NK-92 treated with Interleukin-12 subunit alpha and Interleukin-12 subunit beta, amount 100 ng/mL, for 24 hours (cell line): ENCODE measurements around the gene WWC1.
"Not testable (repeated sequence)": the region's sequence is repeated elsewhere in the genome, so short reads cannot be mapped to it uniquely, and the experiment has no call there.

Experiments
- DNase-seq: peaks from one replicate; lab custom pipeline; 2025; lab: John Stamatoyannopoulos, UW

Gene WWC1

DNA sequence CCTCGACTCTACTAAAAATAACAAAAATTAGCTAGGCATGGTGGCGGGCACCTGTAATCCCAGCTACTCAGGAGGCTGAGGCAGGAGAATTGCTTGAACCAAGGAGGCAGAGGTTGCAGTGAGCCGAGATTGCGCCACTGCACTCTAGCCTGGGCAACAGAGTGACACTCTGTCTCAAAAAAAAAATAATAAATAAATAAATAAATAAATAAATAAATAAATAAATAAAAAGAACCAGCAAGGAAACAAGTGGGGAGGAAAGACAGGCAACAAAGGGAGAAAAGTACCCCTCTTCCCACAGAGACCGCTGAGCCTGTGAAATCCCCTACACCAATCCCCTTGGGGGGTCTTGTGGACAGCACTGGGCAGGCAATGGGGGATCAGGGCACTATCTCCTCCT is 4.6 kb upstream of the WWC1 start:
- not testable (repeated sequence) for DNase-seq

DNA sequence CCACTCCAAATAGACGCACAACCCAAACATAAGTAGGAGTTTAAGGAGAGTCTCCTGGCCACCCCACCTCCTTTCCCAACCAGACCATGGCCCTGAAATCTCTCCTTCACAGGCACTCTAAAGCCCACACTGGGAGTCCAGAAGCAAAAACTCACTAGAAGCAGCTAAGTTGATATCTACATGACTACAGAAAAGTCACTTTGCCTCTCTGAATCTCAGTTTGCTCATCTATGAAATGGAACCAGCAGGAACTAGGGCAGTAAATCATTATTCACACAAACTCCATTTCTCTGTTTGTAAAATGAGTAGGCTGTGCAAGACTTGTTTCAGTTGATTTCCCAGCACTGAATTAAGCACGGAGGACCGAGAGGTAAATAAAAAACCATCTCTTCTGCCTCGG is 4.1 kb upstream of the WWC1 start:
- no peak for DNase-seq

DNA sequence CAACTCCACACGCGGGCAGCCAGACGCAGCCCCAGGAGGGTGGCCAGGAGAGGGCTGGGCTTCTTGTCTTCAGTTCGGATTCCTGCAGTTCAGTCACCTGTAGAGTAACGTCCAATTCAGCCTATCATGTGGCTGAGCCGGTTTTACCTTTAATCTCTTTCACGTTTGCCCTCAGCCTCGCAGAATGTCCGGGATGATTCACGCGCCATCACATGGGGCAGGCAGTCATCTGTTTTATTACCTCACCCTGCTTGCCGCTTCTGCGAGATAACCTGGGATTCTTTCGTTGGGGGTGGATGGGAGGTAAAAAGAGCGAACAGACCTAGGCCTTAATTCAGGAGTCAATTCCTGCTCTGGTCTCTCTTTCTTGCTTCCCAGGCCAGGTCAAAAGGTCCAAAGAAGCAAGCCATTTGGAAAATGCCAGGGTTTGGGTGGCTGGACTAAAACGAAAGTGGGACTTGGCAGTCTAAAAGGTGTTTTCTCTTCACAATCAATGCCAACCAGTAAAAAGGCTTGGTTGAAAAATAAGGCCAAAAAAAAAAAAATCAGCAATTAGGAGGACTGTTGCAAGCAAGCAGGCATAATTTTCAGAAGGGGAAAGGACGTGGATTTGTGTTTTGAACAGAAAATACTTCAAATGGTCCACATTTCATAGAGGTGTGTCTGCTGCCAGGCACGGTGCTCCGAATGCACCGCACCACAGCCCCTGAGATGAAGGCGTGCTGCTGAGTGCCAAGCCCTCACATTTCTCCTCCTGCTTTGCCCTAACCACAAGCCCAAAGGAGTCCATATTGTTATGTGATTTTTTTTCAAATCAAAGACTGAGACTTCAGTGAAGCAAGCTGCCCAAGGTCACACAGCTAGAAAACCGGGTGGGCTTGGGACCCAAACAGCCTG is 2.8 kb upstream of the WWC1 start:
- DNase-seq, result no peak

DNA sequence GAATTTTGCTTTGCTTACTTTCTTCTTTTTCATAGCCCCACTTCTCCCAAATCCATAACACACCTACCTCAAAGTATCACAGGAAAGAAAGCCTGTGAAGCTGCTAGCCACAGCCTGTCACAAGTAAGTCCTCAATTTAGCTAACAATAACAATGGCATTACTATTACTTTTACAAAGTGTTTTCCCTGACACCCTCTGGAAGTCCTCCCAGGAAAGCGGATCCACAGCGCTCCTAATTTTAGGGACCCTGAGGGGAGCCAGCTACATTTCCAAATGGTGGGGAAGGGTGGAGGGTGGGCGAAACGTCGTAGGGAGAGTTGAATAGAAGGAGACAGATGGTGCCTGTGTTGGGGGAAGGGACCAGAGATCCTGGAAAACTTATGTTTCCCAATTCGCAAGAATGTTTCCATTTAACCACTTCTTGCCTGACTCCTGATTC is 523 bp upstream of the WWC1 start:
- DNase-seq, result no peak

DNA sequence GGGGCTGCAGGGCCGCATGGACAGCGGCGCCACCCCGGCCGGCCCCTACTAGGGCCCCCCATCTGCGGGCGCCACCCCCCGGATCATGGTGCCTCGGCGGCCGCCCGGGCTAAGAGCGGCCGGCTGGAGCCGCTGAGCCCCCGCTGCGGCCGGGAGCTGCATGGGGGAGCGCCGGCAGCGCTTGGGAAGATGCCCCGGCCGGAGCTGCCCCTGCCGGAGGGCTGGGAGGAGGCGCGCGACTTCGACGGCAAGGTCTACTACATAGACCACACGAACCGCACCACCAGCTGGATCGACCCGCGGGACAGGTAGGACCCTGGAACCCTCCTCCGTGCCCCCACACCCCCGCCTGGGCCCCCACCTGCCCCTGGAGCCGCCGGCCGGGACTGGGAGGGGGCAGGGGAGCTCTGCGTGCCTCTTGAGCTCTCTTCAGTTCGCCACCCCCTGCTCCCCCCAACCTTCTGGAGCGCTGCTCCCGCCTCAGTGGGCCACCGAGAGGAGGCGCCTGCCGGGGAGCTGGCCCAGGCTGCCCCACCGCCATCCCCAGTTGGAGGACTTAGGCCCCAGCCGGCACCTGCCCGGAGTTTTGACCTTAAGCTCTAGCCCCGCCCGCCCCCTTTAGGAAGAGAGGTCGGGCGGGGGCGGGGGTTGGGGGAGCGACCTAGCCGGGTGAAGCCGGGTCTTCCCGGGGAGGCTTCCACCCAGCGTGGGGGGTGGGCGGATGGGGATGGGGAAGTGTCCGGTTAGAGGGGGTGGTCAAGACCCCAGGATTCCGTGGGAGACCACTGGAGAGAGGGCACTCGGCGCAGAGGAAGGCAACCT is 730 bp downstream of the WWC1 start:
- DNase-seq, result no peak

DNA sequence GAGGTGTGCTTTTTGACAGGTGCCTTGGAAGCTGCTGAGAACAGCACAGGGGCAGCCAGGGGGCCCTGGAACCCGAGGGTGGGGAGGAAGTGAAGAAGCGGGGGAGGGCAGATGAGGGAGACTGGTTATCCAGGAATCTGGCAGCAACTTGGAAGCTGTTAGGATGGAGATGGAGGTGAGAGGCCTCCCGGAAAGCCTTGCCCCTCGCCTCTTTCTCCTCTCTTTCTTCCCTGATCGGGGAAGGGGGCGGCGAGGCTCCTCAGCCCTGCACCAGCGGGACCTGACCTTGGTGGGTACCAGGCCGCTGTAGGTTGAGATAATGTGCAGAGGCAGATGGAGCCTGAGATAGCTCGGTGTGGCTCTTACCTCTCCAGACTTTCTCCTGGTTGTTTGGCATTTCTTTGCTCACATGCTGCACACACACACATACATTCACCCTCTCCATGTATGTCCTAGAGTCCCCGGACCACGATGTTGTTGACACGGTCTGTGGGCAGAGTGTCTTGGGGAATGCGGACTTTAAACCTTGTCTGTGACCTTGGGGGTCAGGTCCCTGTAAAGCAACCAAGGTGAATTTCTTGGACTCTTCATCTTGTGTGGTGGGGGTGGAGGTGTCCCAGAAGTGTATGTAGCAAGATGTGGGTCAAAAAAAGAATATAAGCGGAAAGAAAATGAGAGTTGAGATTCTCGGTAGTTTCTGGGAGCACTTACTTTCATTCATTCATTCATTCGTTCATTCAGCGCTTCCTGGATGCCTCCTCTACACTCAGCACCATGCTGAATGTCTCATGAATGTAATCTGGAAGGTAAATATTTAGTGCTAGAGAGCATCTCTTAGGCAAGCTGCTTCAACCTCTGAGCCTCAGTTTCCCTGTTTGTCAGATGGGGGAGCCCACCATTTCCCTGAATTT is 1.6 kb downstream of the WWC1 start:
- no peak for DNase-seq

DNA sequence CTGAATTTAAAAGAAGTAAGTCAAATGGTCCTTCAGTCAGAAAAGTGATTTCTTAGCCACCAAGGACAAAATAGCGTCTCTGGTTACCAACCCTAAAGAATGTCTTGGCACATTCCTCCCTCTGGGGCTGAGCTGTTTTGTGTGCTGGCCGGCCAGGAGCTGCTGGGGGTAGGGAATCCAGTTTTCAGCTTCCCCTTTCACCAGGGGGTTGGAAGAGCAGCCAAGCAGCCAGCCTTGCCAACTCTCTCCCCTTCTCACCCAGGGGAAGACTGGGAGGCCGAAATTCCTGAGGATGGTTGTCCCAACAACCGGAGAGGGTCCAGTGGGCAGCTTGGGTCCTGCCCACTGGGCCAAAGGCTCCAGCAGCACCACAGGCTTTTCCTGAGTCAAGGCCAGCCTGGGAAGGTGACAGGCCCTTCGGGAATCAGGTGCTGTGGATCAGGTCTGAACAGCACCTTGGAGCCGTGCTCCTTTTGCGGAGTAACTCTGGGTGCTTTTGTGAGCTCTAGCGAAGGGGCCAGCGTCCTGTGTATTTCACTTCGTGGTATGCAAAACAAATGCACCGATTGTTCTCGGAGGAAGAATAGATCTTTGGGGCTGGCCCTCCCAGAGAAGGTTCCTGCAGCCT is 4.2 kb downstream of the WWC1 start:
- no peak for DNase-seq

DNA sequence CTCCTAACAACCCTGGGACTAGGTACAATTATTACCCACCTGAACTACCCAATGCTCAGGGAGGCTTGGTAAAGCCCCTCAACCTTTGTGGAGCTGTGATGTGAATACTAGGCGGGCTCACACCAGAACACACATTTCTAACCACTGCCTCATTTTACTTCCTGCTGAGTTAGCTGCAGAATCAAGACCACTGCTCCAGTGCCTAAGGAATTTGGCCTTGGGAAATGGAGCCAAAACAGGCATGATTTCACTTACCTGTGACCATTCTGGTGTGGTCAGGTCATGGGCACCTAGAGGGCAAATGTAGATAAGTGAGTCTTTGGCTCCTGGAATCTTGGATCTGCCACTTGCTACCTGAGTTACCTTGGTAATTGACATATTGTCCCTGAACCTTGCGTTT is 5.2 kb downstream of the WWC1 start:
- no peak for DNase-seq

DNA sequence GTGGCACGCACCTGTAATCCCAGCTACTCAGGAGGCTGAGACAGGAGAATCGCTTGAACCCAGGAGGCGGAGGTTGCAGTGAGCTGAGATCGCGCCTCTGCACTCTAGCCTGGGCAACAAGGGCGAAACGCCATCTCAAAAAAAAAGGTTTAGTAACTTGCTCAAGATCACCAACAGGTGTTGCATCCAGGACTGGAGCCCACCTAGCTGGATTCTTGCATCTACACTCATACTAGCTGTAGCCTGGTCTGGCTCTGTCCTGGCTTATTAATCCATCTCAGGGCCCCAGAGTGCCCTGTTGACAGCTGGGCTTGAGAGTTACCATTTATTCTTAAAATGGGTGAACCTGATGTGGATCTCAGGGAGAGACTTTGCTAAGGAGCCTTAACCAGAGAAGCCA is 7.5 kb downstream of the WWC1 start:
- no peak for DNase-seq

DNA sequence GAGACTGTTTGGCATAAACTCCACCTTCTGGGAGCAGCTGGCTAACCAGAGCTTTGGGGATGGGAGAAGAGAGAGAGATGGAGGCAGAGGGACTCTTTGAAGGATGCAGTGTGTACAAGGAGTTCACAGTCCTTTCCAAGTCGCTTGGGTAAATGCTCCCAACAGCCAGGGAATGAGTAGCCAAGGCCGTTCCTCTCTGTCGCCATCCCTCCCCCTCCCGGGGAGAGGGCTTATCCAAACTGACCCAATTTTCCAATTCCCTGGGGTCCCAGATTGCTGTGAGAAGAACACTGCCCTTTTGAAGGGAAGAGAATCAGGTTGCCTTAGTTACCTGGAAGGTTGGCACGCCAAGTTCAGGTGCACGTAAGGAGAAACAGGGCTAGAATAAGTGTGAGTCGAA is 7.9 kb downstream of the WWC1 start:
- no peak for DNase-seq

DNA sequence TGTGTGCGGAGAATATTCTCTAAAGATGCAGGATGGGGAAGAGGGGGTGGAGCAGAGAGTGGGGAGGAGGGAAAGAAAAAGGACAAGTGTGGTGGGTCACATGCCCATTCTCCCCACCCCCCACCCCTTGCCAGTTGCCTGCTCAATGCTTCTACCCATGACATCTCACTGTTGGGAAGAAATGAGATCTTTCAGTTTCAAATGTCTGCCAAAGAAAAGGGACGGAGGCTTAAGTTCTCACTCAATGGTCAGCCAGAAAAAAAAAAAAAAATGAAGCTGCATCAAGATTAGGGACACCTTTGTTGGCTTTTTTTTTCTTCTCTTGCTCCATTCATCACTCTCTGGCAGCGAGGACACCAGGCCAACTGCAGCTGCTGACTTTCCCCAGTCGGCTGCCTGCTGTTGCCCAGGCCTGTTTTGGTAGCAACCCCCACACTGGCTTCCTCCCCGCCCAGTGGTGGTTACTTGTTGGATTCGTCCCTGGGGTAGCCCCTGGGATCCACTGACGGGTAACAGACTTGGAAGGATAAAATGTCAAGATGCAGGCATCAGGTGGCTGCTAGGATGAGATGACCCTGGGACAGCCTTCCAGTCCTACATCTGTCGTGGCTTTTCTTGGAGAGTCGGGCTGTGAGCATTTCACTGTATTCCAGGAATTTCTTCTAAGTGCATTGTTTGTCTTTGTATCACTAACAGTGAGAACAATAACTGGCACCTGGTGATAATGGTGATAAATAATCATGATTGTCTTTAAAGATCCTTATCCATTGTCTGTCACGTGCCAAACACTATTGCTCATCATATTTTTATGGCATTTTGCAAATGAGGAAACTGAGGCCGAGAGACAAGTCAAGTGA is 9.1 kb downstream of the WWC1 start:
- no peak for DNase-seq

DNA sequence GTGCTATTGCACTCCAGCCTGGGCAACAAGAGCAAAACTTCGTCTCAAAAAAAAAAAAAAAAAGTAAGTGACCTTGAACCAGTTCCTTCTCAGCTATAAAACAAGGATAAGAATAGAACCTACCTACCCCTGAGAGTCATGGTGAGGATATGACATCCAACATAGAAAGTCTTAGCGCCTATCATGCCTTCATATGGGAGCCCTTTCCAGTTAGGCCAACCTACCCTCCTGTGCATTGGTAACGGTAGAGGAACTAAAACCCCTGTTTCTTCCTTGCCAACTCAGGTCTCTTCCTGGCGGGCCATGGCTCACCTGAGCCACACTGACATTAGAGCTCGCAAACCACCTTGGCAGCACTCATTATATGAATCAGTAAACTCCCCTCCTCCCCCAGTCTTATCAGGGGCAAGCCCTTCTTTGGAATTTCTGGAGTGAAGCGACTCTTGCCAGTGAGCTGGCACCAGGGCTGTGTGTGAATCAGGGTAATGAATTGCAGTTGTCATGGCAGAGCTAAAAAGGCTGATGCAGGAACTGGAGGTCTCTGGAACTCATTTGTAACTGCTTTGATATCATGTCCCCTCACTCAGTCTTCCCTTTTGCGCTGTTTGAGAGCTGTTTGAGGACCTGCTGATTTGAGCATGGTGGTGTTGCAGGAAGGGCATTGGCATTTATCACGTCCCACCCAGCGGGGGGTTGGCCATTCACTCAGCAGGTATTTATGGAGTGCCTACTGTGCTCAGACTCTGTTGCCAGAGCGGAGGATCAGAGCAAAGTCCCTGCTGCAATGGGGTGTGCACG is 10.3 kb downstream of the WWC1 start:
- DNase-seq, result no peak

DNA sequence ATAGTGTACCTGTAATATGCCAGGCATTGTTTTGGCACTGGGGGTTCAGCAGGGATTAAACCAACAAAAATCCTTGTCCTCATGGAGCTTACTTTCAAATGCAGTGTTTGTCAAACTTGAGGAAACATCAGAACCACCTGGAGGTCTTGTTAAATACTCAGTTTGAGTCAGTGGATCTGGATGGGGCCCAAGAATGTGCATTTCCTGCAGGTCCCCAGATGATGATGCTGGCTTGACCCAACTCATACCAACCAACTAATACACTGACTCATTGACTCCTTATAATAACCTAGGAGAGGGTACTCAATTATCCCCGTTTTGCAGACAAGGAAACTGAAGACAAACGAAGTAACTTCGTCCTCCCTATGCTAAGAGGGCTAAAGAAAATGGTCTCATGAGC is 11.3 kb downstream of the WWC1 start:
- DNase-seq, result no peak

DNA sequence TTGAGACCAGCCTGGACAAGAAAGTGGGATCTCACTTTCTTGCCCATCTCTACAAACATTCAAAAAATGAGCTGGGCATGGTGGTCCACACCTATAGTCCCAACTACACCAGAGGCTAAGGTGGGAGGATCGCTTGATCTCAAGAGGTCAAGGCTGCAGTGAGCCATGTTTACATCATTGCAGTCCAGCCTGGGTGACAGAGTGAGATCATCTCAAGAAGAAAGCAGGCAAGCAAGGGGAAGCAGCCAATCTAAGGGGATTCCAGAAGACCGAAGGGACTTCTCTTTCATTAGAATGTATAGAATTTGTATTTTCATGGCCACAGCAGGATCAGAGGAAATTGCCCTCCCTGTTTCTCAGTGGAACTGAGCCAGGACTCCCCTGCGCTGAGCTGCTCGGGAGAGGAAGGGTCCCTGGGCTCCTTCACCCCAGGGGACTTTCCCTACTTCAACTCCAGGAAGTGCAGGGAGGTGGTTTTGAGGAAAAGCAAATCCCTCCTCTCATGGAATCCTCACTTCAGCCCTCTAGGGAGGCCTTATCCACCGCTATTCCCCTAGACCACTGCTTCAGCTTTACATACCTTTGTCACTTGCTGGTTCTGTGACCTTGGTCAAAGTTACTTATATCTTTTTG is 12.1 kb downstream of the WWC1 start:
- no peak for DNase-seq

DNA sequence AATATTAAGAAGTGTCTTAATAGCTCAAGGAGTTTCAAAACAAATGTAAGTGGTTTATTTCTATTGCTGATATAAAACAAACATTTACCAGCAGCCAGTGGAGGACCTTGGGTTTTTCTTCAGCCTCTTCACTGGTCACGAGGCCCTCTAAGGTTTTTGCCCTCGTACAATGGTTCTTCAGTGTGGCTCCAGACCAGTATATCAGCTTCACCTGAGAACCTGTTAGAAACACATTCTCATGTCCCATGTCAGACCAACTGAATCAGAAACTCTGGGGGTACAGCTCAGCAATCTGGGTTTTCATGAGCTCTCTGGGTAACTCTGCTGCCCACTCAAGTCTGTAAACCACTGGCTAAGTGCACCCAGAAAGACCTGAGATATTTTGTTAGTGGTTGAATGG is 12.9 kb downstream of the WWC1 start:
- DNase-seq, result no peak

DNA sequence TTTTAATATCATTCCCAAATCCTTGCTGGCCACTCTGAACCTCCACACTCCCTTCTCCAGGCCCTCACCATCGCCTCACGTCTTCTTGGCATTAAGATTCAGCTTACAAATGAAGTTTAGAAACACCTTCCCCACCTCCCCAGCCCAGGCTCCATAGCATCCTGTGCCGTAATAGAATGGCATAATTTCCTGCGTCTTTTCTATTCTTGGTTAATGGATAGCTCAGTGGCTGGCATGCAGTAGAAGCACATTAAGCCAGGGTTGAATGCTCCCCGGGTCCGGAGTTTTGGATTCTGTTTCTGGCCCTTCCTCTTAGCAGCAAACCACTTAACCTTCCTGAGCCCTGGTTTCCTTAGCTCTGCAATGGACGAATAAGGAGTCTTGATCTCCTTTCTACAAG is 13.8 kb downstream of the WWC1 start:
- no peak for DNase-seq

DNA sequence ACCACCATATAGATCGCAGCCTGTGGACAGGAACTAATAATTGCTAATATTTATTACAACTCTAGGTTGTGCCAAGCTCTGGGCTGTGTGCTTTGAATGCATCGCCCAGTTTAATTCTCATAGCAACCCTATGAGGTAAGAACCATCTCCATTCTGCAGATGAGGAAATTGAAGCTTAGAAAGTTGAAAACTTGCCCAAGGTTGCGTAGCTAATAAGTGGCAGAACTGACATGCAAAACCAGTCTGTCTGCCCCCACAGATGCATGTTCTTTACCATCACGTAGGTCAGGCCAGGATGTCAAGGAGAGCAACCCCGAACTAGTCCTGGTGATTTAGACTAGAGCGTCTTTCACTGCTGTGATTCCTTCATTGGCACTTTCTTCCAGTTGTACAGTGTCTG is 15.6 kb downstream of the WWC1 start:
- no peak for DNase-seq

DNA sequence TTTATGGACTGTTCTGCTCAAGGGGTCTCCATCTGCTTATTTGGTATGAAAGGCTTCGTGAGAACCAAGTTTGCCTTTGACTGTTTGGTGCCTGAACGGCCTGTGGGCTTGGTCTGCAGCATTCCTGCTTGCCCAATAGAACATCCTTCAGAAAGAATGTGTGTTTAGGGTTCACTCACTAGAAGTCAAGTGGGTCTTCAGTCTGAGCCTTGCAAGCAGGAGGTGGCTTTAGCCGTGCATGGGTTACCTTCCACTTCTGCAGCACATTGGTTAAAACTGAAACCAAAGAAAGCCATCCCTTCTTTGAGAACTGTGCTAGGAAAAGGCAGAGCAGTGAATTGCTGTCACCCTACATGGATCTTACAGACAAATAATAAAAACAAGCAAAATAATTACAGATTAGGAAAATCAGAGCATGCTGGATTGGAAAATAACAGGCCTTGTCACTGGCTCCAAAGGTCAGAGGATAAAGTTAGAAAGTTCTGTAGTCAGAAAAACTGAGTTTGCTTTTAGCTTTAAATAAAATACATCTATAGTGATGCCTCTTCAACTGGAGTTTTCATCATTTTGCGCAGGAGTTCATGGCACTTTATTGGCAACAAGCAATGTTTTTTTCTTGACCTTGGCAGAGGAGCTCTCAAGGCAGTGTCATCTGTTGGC is 16.6 kb downstream of the WWC1 start:
- no peak for DNase-seq
